Peyer's patch (tissue), 4 donors: ENCODE results near the gene DNAJB1.

ENCODE experiments used
- CTCF ChIP-seq, 6 experiments: fragments of 450-650 bp in 4 of 6; fragments of 200-600 bp in 2 of 6; sonication (generic) in 1 of 6; IDR thresholded peaks; one replicate each; pipeline ENCODE4 v1.5.1; 2017 to 2019; ENCODE audit warnings: antibody characterized with exemption in 6 of 6, mild to moderate bottlenecking in 3 of 6, moderate library complexity in 1 of 6
- POLR2A ChIP-seq, 2 donors: fragments of 450-650 bp; IDR thresholded peaks; one replicate each; pipeline ENCODE4 v1.5.1; 2017; ENCODE audit warnings: antibody characterized with exemption in 2 of 2, mild to moderate bottlenecking in 2 of 2, moderate library complexity in 2 of 2

GRCh38 chr19:14553042-14553938 lies 35.1 kb upstream of the DNAJB1 start:
- TF ChIP-seq CTCF (IDR thresholded peaks at IDR 0.05) = no peak
- no peak for TF ChIP-seq POLR2A (IDR thresholded peaks at IDR 0.05)
